Uterus (tissue), 2 donors: Measurements from ENCODE around the gene RETSAT.

Experiments used
- POLR2A ChIP-seq, 2 donors: fragments of 450-650 bp; IDR thresholded peaks; one replicate each; pipeline ENCODE4 v1.6.1; 2016; ENCODE audit warnings: antibody characterized with exemption in 2 of 2, mild to moderate bottlenecking in 1 of 2, moderate library complexity in 1 of 2
- TF ChIP-seq, protein P1 (sequence below), 4 experiments: fragments of 200-600 bp in 2 of 4; fragments of 450-650 bp in 2 of 4; sonication (generic) in 2 of 4; IDR thresholded peaks; one replicate each; pipeline ENCODE4 v1.5.1; 2016 to 2019; ENCODE audit warnings: antibody characterized with exemption in 4 of 4, mild to moderate bottlenecking in 2 of 4, moderate library complexity in 1 of 4

- TF ChIP-seq, protein P1, sequence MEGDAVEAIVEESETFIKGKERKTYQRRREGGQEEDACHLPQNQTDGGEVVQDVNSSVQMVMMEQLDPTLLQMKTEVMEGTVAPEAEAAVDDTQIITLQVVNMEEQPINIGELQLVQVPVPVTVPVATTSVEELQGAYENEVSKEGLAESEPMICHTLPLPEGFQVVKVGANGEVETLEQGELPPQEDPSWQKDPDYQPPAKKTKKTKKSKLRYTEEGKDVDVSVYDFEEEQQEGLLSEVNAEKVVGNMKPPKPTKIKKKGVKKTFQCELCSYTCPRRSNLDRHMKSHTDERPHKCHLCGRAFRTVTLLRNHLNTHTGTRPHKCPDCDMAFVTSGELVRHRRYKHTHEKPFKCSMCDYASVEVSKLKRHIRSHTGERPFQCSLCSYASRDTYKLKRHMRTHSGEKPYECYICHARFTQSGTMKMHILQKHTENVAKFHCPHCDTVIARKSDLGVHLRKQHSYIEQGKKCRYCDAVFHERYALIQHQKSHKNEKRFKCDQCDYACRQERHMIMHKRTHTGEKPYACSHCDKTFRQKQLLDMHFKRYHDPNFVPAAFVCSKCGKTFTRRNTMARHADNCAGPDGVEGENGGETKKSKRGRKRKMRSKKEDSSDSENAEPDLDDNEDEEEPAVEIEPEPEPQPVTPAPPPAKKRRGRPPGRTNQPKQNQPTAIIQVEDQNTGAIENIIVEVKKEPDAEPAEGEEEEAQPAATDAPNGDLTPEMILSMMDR (IDR thresholded peaks at IDR 0.05), result no peak
- TF ChIP-seq POLR2A (IDR thresholded peaks at IDR 0.05), result no peak
Measured at GRCh38 chr2:85334928-85335327, 19.4 kb downstream of the RETSAT start.
